Ramos (cell line): ENCODE results near the gene VPS16.
"Not testable (repeated sequence)": the region's sequence is repeated elsewhere in the genome, so short reads cannot be mapped to it uniquely, and the experiment has no call there.

ENCODE experiments used
- in situ Hi-C: fragments of 300-500 bp; cut with MboI; formaldehyde crosslinking; loops from one replicate; pipeline ENCODE4 v1.14.3; 2022; ENCODE audit warnings: low sequenced_read_pairs; ENCODE audit not compliant: unreplicated experiment

The VPS16 gene

GRCh38 chr20:2829376-2829775 is 11.2 kb upstream of the VPS16 start:
- in situ Hi-C loops: no loop called here

GRCh38 chr20:2831206-2831605 is 9.3 kb upstream of the VPS16 start:
- in situ Hi-C loops: not testable (repeated sequence)

- in situ Hi-C loops: no loop called here
These were observed 6.8 kb upstream of the VPS16 start for GRCh38 chr20:2833761-2834160.

- in situ Hi-C loops: no loop called here
These were observed 6.0 kb upstream of the VPS16 start for GRCh38 chr20:2834401-2835110.

GRCh38 chr20:2835331-2835796 is 5.2 kb upstream of the VPS16 start:
- in situ Hi-C loops: no loop called here

GRCh38 chr20:2836035-2836434 is 4.5 kb upstream of the VPS16 start:
- in situ Hi-C loops: no loop called here

- in situ Hi-C loops: no loop called here
These were observed 3.2 kb upstream of the VPS16 start for GRCh38 chr20:2837221-2837960.

GRCh38 chr20:2838170-2838797 is 2.3 kb upstream of the VPS16 start:
- in situ Hi-C loops: no loop called here

GRCh38 chr20:2838847-2839671 is 1.5 kb upstream of the VPS16 start:
- in situ Hi-C loops: no loop called here

GRCh38 chr20:2839732-2840137 is 810 bp upstream of the VPS16 start:
- in situ Hi-C loops: no loop called here

GRCh38 chr20:2840967-2841531 is 504 bp downstream of the VPS16 start:
- in situ Hi-C loops: no loop called here

- in situ Hi-C loops: no loop called here
These were observed 5.1 kb downstream of the VPS16 start for GRCh38 chr20:2845607-2846006.

- in situ Hi-C loops: no loop called here
These were observed 6.2 kb downstream of the VPS16 start for GRCh38 chr20:2846698-2847097.

GRCh38 chr20:2847802-2848201 is 7.3 kb downstream of the VPS16 start:
- in situ Hi-C loops: no loop called here

- in situ Hi-C loops: no loop called here
These were observed 9.0 kb downstream of the VPS16 start for GRCh38 chr20:2849529-2849928.

GRCh38 chr20:2851086-2851485 is 10.5 kb downstream of the VPS16 start:
- in situ Hi-C loops: no loop called here

- in situ Hi-C loops: no loop called here
These were observed 18.0 kb downstream of the VPS16 start for GRCh38 chr20:2858591-2858990.

GRCh38 chr20:2859330-2860121 is 19.0 kb downstream of the VPS16 start:
- in situ Hi-C loops: no loop called here

- in situ Hi-C loops: no loop called here
These were observed 24.1 kb downstream of the VPS16 start for GRCh38 chr20:2864626-2865025.
